ENCODE measurements around the gene NCKAP5L.

DNA sequence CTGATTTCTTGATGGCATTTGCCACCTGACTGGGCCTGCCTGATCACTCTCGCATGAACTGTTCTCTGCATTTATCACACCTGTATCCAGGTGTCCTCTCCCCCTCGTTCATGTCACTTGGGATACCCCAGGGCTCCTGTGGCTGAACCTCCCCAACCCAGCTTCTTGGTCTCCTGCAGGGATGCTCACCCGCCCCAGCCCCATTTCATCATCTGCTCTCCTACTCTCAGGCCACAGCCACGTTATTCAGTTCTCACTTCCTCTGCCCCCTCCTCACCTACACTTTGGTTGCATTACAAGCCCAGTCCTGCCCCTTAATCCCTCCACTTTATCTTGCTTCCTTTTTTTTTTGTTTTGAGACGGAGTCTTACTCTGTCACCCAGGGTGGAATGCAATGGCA lies 51.4 kb downstream of the NCKAP5L start:
- TF ChIP-seq, protein P1, sequence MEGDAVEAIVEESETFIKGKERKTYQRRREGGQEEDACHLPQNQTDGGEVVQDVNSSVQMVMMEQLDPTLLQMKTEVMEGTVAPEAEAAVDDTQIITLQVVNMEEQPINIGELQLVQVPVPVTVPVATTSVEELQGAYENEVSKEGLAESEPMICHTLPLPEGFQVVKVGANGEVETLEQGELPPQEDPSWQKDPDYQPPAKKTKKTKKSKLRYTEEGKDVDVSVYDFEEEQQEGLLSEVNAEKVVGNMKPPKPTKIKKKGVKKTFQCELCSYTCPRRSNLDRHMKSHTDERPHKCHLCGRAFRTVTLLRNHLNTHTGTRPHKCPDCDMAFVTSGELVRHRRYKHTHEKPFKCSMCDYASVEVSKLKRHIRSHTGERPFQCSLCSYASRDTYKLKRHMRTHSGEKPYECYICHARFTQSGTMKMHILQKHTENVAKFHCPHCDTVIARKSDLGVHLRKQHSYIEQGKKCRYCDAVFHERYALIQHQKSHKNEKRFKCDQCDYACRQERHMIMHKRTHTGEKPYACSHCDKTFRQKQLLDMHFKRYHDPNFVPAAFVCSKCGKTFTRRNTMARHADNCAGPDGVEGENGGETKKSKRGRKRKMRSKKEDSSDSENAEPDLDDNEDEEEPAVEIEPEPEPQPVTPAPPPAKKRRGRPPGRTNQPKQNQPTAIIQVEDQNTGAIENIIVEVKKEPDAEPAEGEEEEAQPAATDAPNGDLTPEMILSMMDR (IDR thresholded peaks at IDR 0.05): no peak
- TF ChIP-seq POLR2A (IDR thresholded peaks at IDR 0.05): no peak
- no peak for TF ChIP-seq EP300 (IDR thresholded peaks at IDR 0.05)

Measured in ovary (tissue), 3 donors.